Progenitor cell of endocrine pancreas (in vitro differentiated cells): ENCODE measurements around the gene RAB11FIP5. TPM values are rescaled to one million over a fixed set of nuclear protein-coding genes. Genes with fewer than 3 reads are reported as not detected.

ENCODE experiments used
- DNase-seq: peaks from one replicate; pipeline ENCODE4 v3.0.0; 2021; ENCODE audit warnings: low spot score; ENCODE audit not compliant: unreplicated experiment
- H3K27ac Mint-ChIP-seq: 2 replicates; pipeline ENCODE4 v1.8.0; 2021; ENCODE audit warnings: mild to moderate bottlenecking, moderate library complexity, mixed read lengths
- H3K27me3 Mint-ChIP-seq: 2 replicates; pipeline ENCODE4 v1.8.0; 2021; ENCODE audit warnings: mixed read lengths
- H3K36me3 Mint-ChIP-seq: 2 replicates; pipeline ENCODE4 v1.8.0; 2022; ENCODE audit warnings: mixed read lengths; ENCODE audit not compliant: insufficient read depth
- H3K4me1 Mint-ChIP-seq: 2 replicates; pipeline ENCODE4 v1.8.0; 2021; ENCODE audit warnings: low read depth, mixed read lengths
- H3K4me3 Mint-ChIP-seq: 2 replicates; pipeline ENCODE4 v1.8.0; 2021; ENCODE audit warnings: low read depth, mild to moderate bottlenecking, moderate library complexity, mixed read lengths
- H3K9me3 Mint-ChIP-seq: 2 replicates; pipeline ENCODE4 v1.8.0; 2021; ENCODE audit warnings: low read depth, mixed read lengths
- total RNA-seq: library from RNA; stranded (reverse); gene quantifications from 2 replicates; pipeline ENCODE4 v1.2.1, GENCODE V29; 2021
- TF ChIP-seq, protein P1 (sequence below): fragments of 200-600 bp; sonication (generic); IDR thresholded peaks from one replicate; pipeline ENCODE4 v1.5.0; 2021; ENCODE audit warnings: antibody characterized with exemption, mild to moderate bottlenecking; ENCODE audit not compliant: unreplicated experiment

The RAB11FIP5 gene
- total RNA-seq, 1 donor from 2014 or later = 23.5 TPM

DNA sequence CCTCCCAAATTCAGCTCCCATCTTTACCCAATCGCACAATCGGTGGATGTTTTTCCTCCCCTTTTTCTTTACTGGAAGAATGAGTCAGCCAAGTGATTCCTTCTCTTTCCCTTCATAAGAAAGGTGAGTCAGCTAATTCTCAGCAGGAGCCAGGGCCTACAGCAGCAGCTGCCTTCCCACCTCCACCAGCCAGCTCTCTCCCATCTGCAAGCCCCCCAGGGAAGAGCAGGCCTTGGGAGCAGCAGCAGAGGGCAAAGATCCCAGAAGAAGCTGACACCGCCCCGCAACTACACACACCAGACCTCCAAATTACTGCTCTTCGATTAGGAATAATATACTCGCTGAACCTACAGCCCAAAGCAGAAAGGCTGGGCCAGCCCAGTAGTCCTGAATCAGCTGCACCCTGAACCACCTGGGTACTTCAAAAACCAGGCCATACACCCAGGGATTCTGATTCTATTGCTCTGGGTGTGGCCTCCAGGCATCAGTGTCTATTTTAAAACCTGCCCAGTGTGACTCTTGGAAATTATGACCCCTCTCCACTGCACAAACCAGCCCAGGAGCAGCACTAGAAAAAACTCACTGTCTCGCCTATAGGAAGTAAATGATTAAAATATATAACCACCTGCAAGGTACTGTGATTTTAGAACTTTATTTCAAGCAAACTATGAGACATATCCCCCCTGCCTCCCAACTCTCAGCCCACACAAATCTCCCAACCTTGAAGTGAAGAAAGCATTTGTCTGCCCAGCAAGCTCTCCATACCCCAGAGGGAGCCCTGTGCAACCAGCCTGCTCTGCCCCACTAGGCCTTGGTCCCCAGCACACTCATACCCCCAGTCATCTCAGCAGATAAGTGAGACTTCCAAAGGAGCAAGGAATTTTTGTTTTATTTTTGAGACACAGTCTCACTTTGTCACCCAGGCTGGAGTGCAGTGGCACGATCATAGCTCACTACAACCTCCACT is 48.6 kb downstream of the RAB11FIP5 start:
- Mint-ChIP-seq H3K4me1 (peaks cover 19% of the 10 kb centered on the region), H3K36me3 (peaks cover 8% of the 10 kb centered on the region), H3K27ac (peak overlapping the region; percentile 6), H3K4me3 (no peak overlapping the region), H3K9me3 (no peaks in the 10 kb centered on the region), H3K27me3 (no peaks in the 10 kb centered on the region)
- TF ChIP-seq, protein P1, sequence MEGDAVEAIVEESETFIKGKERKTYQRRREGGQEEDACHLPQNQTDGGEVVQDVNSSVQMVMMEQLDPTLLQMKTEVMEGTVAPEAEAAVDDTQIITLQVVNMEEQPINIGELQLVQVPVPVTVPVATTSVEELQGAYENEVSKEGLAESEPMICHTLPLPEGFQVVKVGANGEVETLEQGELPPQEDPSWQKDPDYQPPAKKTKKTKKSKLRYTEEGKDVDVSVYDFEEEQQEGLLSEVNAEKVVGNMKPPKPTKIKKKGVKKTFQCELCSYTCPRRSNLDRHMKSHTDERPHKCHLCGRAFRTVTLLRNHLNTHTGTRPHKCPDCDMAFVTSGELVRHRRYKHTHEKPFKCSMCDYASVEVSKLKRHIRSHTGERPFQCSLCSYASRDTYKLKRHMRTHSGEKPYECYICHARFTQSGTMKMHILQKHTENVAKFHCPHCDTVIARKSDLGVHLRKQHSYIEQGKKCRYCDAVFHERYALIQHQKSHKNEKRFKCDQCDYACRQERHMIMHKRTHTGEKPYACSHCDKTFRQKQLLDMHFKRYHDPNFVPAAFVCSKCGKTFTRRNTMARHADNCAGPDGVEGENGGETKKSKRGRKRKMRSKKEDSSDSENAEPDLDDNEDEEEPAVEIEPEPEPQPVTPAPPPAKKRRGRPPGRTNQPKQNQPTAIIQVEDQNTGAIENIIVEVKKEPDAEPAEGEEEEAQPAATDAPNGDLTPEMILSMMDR = no peak
- DNase-seq = no peak

DNA sequence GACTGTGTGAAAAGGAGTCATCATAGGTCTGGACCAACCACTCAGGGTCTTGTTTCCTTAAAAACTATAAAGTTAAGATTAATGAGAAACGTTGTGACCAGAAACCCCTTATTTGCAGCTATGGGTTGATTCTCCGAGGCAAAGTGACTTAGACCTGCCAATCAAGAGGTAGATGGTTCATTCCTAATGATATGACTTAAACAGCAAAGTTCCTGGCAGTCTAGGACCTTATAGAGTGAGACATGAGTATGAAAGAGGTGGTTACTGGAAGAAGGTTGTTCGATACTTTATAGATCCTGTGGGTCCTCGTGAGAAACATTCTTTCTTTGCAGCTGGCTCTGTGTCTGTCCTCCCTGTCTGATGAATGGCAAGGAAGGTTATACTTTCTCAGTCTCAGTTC is 49.3 kb downstream of the RAB11FIP5 start:
- Mint-ChIP-seq H3K36me3 (peaks cover 8% of the 10 kb centered on the region), H3K4me3 (no peak overlapping the region), H3K4me1 (peaks cover 14% of the 10 kb centered on the region), H3K9me3 (no peaks in the 10 kb centered on the region), H3K27ac (peak overlapping the region; percentile 4), H3K27me3 (no peaks in the 10 kb centered on the region)
- TF ChIP-seq, protein P1 = no peak
- no peak for DNase-seq

DNA sequence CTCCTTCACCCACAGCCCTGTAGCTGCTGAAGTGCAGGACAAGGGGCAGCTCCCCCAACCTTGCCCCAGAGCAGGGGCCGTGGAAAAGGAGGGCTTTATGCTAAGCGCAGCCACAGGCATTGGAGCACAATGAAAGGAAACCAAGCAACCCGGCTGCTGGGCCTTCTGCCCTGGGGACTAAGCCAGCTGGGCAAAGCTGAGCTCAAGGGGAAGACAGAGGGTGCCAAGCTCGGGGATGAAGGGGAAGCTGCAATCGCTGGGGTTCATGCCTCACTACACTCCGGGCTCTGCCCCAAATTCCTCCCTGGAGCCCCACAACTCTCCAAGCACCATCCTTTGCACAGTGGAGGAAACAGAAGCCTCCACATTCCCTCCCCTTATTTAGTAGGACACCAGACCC is 53.6 kb downstream of the RAB11FIP5 start:
- Mint-ChIP-seq H3K4me3 (no peak overlapping the region), H3K27me3 (no peaks in the 10 kb centered on the region), H3K4me1 (peaks cover 3% of the 10 kb centered on the region), H3K36me3 (peaks cover 25% of the 10 kb centered on the region), H3K27ac (no peak overlapping the region), H3K9me3 (peaks cover 14% of the 10 kb centered on the region)
- DNase-seq = no peak
- TF ChIP-seq, protein P1 = no peak

DNA sequence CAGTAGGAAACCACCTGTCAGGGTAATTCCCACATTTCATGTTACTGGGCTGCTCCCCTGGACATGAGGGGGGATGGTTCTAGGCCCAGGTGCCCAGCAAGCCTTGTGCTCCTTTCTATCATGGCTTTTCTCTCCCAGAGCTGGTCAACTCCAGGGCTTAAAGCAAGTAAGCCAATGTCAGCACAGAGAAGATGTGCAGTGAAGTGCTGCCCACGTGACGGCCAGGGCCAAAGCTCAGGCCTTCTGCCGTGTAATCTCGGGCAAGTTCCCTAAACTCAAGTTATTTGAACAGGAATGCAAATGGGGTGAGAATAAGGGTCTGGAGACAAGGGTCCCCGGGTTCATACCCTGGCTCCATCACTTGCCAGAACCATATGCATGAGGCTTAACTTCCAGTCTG is 57.8 kb downstream of the RAB11FIP5 start:
- Mint-ChIP-seq H3K9me3 (peaks cover 14% of the 10 kb centered on the region), H3K4me3 (no peak overlapping the region), H3K36me3 (peaks cover 32% of the 10 kb centered on the region), H3K27ac (no peak overlapping the region), H3K27me3 (no peaks in the 10 kb centered on the region), H3K4me1 (no peaks in the 10 kb centered on the region)
- TF ChIP-seq, protein P1 = no peak
- no peak for DNase-seq

DNA sequence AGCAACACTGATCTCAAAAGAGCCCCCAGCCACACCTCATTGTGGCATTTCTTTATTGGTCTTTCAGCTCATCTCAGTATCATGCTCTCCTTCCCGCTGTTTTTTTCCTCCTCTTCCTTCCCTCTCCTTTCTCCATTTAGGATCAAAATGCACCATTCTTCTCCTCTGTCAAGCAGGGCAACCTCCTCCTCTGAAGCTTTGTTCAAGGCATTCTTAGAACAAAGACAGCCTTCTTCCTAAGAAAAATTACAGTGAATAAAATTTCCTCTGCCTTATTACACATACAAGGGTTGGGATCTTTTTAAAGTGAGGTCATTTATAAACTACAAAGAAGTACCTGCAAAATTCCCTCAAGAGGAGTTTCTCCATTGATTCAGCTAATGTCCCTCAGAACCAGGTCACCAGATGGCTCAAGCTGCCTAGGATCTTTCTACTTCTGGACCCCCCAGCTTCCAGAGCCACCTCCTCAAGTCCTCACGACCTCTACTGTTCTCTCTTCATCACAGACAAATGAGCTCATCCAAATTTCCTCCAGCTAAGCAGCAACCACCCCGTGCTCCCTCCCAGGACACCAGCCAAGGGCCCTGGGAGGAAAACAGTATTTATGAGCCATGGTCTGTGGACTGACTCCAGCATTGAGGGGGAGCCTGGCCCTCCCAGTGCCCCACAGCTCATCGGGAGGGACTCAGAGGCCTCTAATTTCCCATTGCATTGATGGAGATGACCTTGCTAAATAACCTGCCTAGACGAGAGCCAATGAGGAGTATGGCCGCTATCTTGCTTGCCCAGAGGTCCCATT is 59.2 kb downstream of the RAB11FIP5 start:
- Mint-ChIP-seq H3K9me3 (peaks cover 14% of the 10 kb centered on the region), H3K4me1 (no peaks in the 10 kb centered on the region), H3K4me3 (no peak overlapping the region)

More for the DNA sequence above, 59.2 kb downstream of the RAB11FIP5 start:
- TF ChIP-seq, protein P1 = no peak
- Mint-ChIP-seq H3K36me3 (peaks cover 29% of the 10 kb centered on the region), H3K27me3 (no peaks in the 10 kb centered on the region), H3K27ac (peak overlapping the region; percentile 8)
- DNase-seq = no peak
